ENCODE data around the gene ATP8B3.

The ATP8B3 gene, protein sequence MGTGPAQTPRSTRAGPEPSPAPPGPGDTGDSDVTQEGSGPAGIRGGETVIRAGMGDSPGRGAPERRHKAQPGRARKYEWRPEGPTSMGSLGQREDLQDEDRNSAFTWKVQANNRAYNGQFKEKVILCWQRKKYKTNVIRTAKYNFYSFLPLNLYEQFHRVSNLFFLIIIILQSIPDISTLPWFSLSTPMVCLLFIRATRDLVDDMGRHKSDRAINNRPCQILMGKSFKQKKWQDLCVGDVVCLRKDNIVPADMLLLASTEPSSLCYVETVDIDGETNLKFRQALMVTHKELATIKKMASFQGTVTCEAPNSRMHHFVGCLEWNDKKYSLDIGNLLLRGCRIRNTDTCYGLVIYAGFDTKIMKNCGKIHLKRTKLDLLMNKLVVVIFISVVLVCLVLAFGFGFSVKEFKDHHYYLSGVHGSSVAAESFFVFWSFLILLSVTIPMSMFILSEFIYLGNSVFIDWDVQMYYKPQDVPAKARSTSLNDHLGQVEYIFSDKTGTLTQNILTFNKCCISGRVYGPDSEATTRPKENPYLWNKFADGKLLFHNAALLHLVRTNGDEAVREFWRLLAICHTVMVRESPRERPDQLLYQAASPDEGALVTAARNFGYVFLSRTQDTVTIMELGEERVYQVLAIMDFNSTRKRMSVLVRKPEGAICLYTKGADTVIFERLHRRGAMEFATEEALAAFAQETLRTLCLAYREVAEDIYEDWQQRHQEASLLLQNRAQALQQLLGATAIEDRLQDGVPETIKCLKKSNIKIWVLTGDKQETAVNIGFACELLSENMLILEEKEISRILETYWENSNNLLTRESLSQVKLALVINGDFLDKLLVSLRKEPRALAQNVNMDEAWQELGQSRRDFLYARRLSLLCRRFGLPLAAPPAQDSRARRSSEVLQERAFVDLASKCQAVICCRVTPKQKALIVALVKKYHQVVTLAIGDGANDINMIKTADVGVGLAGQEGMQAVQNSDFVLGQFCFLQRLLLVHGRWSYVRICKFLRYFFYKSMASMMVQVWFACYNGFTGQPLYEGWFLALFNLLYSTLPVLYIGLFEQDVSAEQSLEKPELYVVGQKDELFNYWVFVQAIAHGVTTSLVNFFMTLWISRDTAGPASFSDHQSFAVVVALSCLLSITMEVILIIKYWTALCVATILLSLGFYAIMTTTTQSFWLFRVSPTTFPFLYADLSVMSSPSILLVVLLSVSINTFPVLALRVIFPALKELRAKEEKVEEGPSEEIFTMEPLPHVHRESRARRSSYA (N-terminal part only)

GRCh38 chr19:1811942-1812425 lies at the start of gene ATP8B3:
ATP8B3 (minus strand) TSS chr19:1812276; CDS start chr19:1811736, 540 bp downstream.
- TF ChIP-seq GATA3 (IDR thresholded peaks at IDR 0.05; ENCODE audit: low read depth, low read length) (no peak), GATA2 (IDR thresholded peaks at IDR 0.05; ENCODE audit: low read depth, low read length) (no peak)

- TF ChIP-seq GATA2 (IDR thresholded peaks at IDR 0.05; ENCODE audit: low read depth, low read length) (no peak), GATA3 (IDR thresholded peaks at IDR 0.05; ENCODE audit: low read depth, low read length) (no peak)
Observed at GRCh38 chr19:1861599-1862031, 49.5 kb upstream of the ATP8B3 start.

- TF ChIP-seq GATA3 (IDR thresholded peaks at IDR 0.05; ENCODE audit: low read depth, low read length) = no peak
- no peak for TF ChIP-seq GATA2 (IDR thresholded peaks at IDR 0.05; ENCODE audit: low read depth, low read length)
Observed at GRCh38 chr19:1860821-1861598, 48.9 kb upstream of the ATP8B3 start.

- TF ChIP-seq GATA3 (IDR thresholded peaks at IDR 0.05; ENCODE audit: low read depth, low read length) (no peak), GATA2 (IDR thresholded peaks at IDR 0.05; ENCODE audit: low read depth, low read length) (no peak)
Observed at GRCh38 chr19:1860042-1860775, 48.1 kb upstream of the ATP8B3 start.

DNA sequence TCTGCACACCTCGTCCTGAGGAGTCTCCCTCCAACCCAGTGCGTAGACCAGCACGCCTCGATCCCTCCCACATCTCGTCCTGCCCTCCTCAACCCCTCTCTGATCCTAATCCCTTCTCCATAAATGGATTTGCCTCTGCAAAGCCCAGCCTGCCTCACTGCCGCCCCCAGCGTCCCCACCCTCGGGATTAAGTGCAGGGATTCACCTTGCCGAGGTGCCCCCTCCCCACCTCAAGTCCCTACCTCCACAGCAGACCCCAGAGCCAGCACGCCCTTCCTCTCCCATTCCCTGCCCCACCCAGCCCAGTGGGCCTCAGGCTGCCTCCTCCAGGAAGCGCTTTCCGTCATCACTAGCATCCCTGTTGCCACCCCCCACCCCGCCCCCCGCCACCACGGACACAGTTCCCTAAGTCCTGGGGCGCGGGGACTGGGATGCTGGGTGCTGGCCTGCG lies 47.3 kb upstream of the ATP8B3 start:
- TF ChIP-seq GATA3 (IDR thresholded peaks at IDR 0.05; ENCODE audit: low read depth, low read length) (no peak), GATA2 (IDR thresholded peaks at IDR 0.05; ENCODE audit: low read depth, low read length) (no peak)

DNA sequence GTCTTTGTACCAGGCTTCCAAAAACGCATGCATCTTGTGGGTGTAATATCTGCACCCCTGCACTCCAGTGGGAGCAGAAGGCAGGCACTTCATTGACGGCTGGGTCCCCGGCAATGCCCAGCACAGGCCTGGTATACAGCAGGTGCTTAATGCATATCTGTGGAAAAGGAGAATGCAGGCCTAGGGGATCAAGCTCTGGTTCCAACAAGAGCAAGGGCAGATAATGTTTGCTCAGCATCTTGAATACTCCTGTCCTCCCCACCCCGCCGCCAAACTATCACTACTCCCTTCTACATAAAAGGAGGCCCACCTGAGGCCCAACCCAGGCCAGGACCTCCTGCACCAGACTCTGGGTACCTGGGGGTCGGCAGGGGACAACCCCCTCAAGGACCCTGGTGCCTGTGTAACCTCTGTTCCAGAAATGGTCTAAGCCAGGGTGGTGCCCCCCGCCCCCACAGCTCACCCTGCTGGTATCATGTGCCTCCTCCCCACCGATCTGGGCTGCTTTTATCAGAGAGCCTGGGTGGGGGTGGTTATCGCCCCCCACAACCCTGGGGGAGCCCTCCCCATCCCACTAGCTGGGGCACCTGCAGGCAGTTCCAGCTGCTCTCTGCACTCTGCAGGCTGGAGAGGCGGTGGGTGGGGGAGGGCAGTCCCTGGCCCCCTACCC lies 46.5 kb upstream of the ATP8B3 start:
- TF ChIP-seq GATA3 (IDR thresholded peaks at IDR 0.05; ENCODE audit: low read depth, low read length) (no peak), GATA2 (IDR thresholded peaks at IDR 0.05; ENCODE audit: low read depth, low read length) (no peak)

DNA sequence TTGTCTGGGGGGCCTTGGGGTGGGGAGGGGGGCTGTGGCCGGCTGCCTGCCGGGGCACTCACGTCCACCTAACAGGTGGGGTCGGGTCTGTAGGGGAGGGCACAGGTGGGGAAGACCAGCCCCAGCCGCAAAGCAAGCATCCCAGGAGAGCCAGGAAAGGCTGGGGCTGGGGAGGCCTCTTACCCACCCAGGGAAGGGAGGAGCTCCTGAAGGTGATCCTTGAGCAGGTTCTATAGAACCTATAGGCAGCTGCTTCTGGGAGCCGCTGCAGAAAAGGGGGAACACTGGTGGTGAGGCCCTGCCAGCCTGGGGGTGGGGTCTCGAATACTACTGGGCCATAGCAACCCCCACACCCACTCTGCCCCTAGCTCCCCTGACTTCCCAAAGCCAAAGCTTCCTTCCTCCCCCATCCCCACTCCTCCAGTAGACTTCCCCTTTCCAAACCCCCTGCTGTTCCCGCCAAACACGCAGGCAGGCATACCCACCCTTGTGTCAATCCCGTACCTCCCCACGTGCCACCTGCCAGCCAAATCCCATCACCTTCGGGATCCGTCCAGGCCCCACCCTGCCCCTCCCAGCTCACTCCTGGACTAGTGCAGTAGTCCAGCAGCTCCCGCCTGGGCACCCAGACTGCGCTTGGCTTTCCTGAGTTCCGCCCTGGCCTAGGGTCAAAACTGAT lies 45.7 kb upstream of the ATP8B3 start:
- TF ChIP-seq GATA2 (IDR thresholded peaks at IDR 0.05; ENCODE audit: low read depth, low read length) (no peak), GATA3 (IDR thresholded peaks at IDR 0.05; ENCODE audit: low read depth, low read length) (no peak)

DNA sequence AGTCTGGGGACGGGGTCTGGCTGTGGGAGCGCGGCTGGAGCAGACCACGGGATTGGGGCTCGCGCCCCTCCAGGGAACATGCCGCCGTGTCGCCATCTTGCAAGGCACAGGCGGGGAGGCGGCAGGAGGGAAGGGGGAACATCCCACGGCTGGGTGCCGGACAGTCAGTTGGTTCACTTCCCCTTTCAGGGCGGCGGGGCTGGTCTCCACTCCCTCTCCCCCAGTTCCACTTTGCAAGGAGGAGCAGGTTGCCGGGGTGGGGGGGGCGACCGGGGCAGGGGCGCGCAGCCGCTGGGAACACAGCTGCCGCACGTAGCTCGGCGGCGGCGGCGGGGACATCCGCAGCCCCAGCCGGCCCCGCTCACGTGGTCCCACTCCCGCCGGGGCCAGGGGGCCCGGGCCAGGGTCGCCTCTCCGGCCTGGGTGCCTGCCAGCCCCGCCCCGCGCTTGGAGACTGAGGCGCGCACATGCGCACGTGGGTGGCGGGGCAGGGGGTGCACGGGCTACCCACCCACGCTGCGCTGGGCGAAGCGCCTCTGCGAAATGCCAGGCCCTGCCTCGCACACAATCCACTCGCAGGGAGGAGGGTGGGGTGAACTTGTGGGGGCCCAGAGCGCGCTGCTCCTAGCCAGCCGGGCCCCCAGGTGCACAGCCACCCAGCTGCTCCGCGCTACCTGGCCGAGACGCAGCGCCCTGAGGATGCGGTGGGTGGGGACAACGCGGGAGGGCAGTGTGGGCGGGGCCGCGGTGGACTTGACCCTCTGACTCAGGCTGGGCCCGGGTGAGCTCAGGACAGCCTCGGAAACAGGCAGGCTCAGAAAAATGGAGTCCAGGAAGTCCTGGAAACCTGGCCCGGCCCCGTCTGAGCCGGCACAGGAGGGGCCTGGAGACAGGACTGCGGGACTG lies 44.9 kb upstream of the ATP8B3 start:
- TF ChIP-seq GATA3 (IDR thresholded peaks at IDR 0.05; ENCODE audit: low read depth, low read length) (no peak), GATA2 (IDR thresholded peaks at IDR 0.05; ENCODE audit: low read depth, low read length) (no peak)

GRCh38 chr19:1856345-1856697 lies 44.2 kb upstream of the ATP8B3 start:
- TF ChIP-seq GATA2 (IDR thresholded peaks at IDR 0.05; ENCODE audit: low read depth, low read length) (no peak), GATA3 (IDR thresholded peaks at IDR 0.05; ENCODE audit: low read depth, low read length) (no peak)

DNA sequence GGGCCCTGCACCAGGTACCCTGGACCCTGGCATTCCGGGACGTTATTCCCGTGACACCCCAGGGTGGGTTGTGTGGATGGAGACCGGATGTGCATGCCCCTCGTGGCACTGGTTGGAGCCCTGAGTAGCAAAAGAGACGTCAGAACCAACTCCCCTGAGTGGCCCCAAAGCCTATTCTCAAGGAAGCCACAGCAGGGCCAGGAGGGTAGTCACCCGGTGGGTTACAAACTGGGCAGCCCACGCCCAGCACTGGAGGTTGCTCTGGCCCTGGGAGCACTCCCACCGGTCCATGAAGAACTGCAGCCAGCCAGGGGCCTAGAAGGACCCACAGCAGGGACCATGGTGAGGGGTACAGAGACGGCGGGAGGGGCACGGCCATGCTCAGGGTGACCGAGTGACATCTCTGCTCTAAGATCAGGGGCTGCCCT lies 43.8 kb upstream of the ATP8B3 start:
- TF ChIP-seq GATA2 (IDR thresholded peaks at IDR 0.05; ENCODE audit: low read depth, low read length) (no peak), GATA3 (IDR thresholded peaks at IDR 0.05; ENCODE audit: low read depth, low read length) (no peak)

All from SH-SY5Y (cell line).